Measurements from ENCODE around the gene BOLA2.
"Not testable (repeated sequence)": the region's sequence is repeated elsewhere in the genome, so short reads cannot be mapped to it uniquely, and the experiment has no call there.

DNA sequence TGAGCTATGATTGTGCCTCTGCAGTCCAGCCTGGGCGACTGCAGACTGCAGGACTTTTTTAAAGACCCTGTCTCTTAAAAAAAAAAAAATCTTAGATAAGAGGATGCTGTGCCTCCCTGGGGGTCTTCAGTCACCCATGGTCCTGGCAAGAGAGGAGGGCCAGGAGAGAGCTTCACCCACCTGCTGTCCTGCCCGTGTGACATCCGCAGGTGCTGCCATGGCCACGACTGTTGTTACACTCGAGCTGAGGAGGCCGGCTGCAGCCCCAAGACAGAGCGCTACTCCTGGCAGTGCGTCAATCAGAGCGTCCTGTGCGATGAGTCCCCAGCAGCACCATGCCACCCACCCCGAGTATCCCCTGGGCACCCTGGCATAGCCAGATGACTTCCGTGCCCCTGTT lies 28.1 kb upstream of the BOLA2 start:
- TF ChIP-seq, protein P1, sequence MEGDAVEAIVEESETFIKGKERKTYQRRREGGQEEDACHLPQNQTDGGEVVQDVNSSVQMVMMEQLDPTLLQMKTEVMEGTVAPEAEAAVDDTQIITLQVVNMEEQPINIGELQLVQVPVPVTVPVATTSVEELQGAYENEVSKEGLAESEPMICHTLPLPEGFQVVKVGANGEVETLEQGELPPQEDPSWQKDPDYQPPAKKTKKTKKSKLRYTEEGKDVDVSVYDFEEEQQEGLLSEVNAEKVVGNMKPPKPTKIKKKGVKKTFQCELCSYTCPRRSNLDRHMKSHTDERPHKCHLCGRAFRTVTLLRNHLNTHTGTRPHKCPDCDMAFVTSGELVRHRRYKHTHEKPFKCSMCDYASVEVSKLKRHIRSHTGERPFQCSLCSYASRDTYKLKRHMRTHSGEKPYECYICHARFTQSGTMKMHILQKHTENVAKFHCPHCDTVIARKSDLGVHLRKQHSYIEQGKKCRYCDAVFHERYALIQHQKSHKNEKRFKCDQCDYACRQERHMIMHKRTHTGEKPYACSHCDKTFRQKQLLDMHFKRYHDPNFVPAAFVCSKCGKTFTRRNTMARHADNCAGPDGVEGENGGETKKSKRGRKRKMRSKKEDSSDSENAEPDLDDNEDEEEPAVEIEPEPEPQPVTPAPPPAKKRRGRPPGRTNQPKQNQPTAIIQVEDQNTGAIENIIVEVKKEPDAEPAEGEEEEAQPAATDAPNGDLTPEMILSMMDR (IDR thresholded peaks at IDR 0.05; ENCODE audit: insufficient read depth, low read length, poor library complexity, severe bottlenecking): not testable (repeated sequence)
- not testable (repeated sequence) for TF ChIP-seq EZH2phosphoT487 (conservative IDR thresholded peaks at IDR 0.05; ENCODE audit: low read length)
